Astrocyte (in vitro differentiated cells and primary cell): ENCODE results near the gene DUOX2. TPM values are rescaled to one million over a fixed set of nuclear protein-coding genes. Genes with fewer than 3 reads are reported as not detected.

Source experiments
- DNase-seq: peaks from one replicate; pipeline ENCODE4 v3.0.0-alpha.2; 2010; ENCODE audit warnings: low read depth
- FAIRE-seq: peaks from 2 replicates; lab custom pipeline; 2011; peaks lifted over from hg19 to GRCh38; lab: Jason Lieb, UNC
- H2AFZ ChIP-seq: 2 replicates; pipeline ENCODE4 v1.6.0; 2012; ENCODE audit warnings: low read depth, low read length, inconsistent platforms
- H3K27ac ChIP-seq: 2 replicates; pipeline ENCODE4 v1.5.1; 2011; ENCODE audit warnings: low read depth, low read length, inconsistent platforms
- H3K27me3 ChIP-seq: 2 replicates; pipeline ENCODE4 v1.6.0; 2011; ENCODE audit warnings: low read length, inconsistent platforms; ENCODE audit not compliant: insufficient read depth
- H3K36me3 ChIP-seq: 2 replicates; pipeline ENCODE4 v1.5.1; 2011; ENCODE audit warnings: low read length, inconsistent platforms; ENCODE audit not compliant: insufficient read depth
- H3K4me1 ChIP-seq: 2 replicates; pipeline ENCODE4 v1.5.1; 2011; ENCODE audit warnings: low read length, inconsistent platforms; ENCODE audit not compliant: insufficient read depth
- H3K4me2 ChIP-seq: 2 replicates; pipeline ENCODE4 v1.6.0; 2012; ENCODE audit warnings: low read length, inconsistent platforms
- H3K4me3 ChIP-seq: 2 replicates; pipeline ENCODE4 v1.5.1; 2011; ENCODE audit warnings: low read depth, mild to moderate bottlenecking, low read length, inconsistent platforms; ENCODE audit not compliant: insufficient read depth
- H3K79me2 ChIP-seq: 2 replicates; pipeline ENCODE4 v1.6.0; 2012; ENCODE audit warnings: mild to moderate bottlenecking, low read length, inconsistent platforms; ENCODE audit not compliant: insufficient read depth
- H3K9ac ChIP-seq: 2 replicates; pipeline ENCODE4 v1.6.0; 2012; ENCODE audit warnings: mild to moderate bottlenecking, low read length, inconsistent platforms
- H3K9me3 ChIP-seq: 2 replicates; pipeline ENCODE4 v1.5.1; 2012; ENCODE audit warnings: low read depth, mild to moderate bottlenecking, low read length, inconsistent platforms; ENCODE audit not compliant: insufficient read depth
- H4K20me1 ChIP-seq: 2 replicates; pipeline ENCODE4 v1.6.0; 2012; ENCODE audit warnings: low read length, inconsistent platforms; ENCODE audit not compliant: insufficient read depth
- H3K27ac Mint-ChIP-seq: one replicate; pipeline ENCODE4 v1.8.0; 2021; ENCODE audit warnings: mild to moderate bottlenecking, mixed read lengths; ENCODE audit not compliant: unreplicated experiment
- H3K27me3 Mint-ChIP-seq: one replicate; pipeline ENCODE4 v1.8.0; 2021; ENCODE audit warnings: low read depth, mixed read lengths; ENCODE audit not compliant: unreplicated experiment
- H3K36me3 Mint-ChIP-seq: one replicate; pipeline ENCODE4 v1.8.0; 2021; ENCODE audit warnings: low read depth, mixed read lengths; ENCODE audit not compliant: unreplicated experiment
- H3K4me1 Mint-ChIP-seq: one replicate; pipeline ENCODE4 v1.8.0; 2021; ENCODE audit warnings: low read depth, mixed read lengths; ENCODE audit not compliant: unreplicated experiment
- H3K4me3 Mint-ChIP-seq: one replicate; pipeline ENCODE4 v1.8.0; 2021; ENCODE audit warnings: mild to moderate bottlenecking, moderate library complexity, mixed read lengths; ENCODE audit not compliant: unreplicated experiment
- H3K9me3 Mint-ChIP-seq: one replicate; pipeline ENCODE4 v1.8.0; 2021; ENCODE audit warnings: mild to moderate bottlenecking, mixed read lengths; ENCODE audit not compliant: unreplicated experiment
- EZH2 ChIP-seq: IDR thresholded peaks from 2 replicates; pipeline ENCODE4 v1.6.1; 2012; ENCODE audit warnings: mild to moderate bottlenecking, low read length, inconsistent platforms; ENCODE audit not compliant: insufficient read depth
- total RNA-seq: library from RNA; stranded (reverse); gene quantifications from 2 replicates; pipeline ENCODE4 v1.2.1, GENCODE V29; 2021
- TF ChIP-seq, protein P1 (sequence below): IDR thresholded peaks from 2 replicates; pipeline ENCODE4 v1.5.1; 2011; ENCODE audit warnings: low read depth, mild to moderate bottlenecking, inconsistent platforms, low read length, moderate library complexity; ENCODE audit not compliant: insufficient read depth

DUOX2 gene
- total RNA-seq, 1 donor from 2014 or later = 0.14 TPM

DNA sequence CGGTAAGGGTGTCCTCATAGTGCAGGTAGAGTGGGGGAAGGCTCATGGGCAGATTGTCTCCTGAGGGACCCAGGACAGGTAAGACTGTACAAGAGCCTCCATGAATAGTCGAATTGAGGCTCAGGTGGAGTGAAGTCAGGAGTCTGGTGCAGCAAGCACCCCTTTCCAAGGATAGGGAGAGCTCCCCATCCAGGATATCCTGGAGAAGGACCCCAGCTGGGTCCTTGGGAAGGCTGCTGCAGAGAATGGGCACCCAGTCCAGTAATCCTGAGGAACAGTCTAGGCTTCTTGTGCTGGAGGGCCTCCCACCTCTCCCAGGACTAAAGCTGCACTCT lies 746 bp upstream of the DUOX2 start:
- FAIRE-seq (no peak), DNase-seq (no peak)
- Mint-ChIP-seq H3K27ac (no peak overlapping the region), H3K36me3 (no peaks in the 10 kb centered on the region), H3K4me3 (no peak overlapping the region), H3K4me1 (no peaks in the 10 kb centered on the region), H3K27me3 (peaks cover 79% of the 10 kb centered on the region), H3K9me3 (peaks cover 6% of the 10 kb centered on the region)
- H4K20me1 ChIP-seq = no peaks in the 10 kb centered on the region
- H3K4me2 ChIP-seq = peak overlapping the region; percentile 55
- no peak overlapping the region for H2AFZ ChIP-seq
- no peaks in the 10 kb centered on the region for H3K36me3 ChIP-seq
- H3K9me3 ChIP-seq = no peaks in the 10 kb centered on the region
- no peaks in the 10 kb centered on the region for H3K4me1 ChIP-seq
- TF ChIP-seq EZH2 = no peak
- TF ChIP-seq, protein P1, sequence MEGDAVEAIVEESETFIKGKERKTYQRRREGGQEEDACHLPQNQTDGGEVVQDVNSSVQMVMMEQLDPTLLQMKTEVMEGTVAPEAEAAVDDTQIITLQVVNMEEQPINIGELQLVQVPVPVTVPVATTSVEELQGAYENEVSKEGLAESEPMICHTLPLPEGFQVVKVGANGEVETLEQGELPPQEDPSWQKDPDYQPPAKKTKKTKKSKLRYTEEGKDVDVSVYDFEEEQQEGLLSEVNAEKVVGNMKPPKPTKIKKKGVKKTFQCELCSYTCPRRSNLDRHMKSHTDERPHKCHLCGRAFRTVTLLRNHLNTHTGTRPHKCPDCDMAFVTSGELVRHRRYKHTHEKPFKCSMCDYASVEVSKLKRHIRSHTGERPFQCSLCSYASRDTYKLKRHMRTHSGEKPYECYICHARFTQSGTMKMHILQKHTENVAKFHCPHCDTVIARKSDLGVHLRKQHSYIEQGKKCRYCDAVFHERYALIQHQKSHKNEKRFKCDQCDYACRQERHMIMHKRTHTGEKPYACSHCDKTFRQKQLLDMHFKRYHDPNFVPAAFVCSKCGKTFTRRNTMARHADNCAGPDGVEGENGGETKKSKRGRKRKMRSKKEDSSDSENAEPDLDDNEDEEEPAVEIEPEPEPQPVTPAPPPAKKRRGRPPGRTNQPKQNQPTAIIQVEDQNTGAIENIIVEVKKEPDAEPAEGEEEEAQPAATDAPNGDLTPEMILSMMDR = no peak
- H3K9ac ChIP-seq = no peak overlapping the region
- no peak overlapping the region for H3K27ac ChIP-seq
- H3K4me3 ChIP-seq = no peak overlapping the region
- H3K27me3 ChIP-seq = peaks cover 72% of the 10 kb centered on the region
- H3K79me2 ChIP-seq = no peaks in the 10 kb centered on the region

DNA sequence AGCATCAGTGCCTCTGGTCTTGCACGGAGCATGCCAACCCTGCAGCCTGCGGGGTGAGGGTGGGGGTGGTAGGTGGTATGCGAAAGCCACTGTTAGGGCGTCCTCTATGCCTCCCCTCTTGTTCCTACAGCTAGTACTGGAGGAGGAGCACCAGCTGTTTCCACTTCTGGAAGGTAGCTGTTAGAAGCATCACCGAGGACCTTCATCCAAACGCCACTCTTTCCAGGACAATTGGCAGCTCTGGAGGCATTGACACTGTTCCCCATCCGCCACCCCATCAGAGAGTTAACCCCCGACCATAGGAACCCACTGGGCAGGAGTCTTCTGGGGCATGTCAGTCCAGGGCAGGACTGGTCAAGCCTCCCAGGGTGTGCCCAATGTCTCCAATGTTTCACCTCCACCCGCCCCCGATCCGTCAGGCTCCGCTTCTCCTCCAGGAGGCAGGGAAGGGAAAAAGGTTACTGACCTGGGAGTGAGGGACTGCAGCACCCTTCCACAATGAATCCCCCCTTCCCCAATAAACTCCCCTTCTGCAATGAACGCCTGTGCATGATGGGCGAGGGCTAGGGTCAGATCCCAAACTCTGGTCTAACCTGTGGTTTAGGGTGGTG lies 487 bp downstream of the DUOX2 start:
- peaks cover 81% of the 10 kb centered on the region for H3K27me3 ChIP-seq
- Mint-ChIP-seq H3K36me3 (no peaks in the 10 kb centered on the region), H3K27me3 (peaks cover 85% of the 10 kb centered on the region), H3K27ac (no peak overlapping the region), H3K4me3 (no peak overlapping the region), H3K9me3 (peaks cover 6% of the 10 kb centered on the region), H3K4me1 (no peaks in the 10 kb centered on the region)
- TF ChIP-seq, protein P1 = no peak
- no peak for TF ChIP-seq EZH2
- no peak for FAIRE-seq
- no peak for DNase-seq
- H4K20me1 ChIP-seq = no peaks in the 10 kb centered on the region
- no peaks in the 10 kb centered on the region for H3K79me2 ChIP-seq
- H3K9me3 ChIP-seq = no peaks in the 10 kb centered on the region
- H3K4me3 ChIP-seq = no peak overlapping the region
- H2AFZ ChIP-seq = no peak overlapping the region
- H3K9ac ChIP-seq = no peak overlapping the region
- H3K36me3 ChIP-seq = no peaks in the 10 kb centered on the region
- no peak overlapping the region for H3K27ac ChIP-seq
- no peak overlapping the region for H3K4me2 ChIP-seq
- no peaks in the 10 kb centered on the region for H3K4me1 ChIP-seq

DNA sequence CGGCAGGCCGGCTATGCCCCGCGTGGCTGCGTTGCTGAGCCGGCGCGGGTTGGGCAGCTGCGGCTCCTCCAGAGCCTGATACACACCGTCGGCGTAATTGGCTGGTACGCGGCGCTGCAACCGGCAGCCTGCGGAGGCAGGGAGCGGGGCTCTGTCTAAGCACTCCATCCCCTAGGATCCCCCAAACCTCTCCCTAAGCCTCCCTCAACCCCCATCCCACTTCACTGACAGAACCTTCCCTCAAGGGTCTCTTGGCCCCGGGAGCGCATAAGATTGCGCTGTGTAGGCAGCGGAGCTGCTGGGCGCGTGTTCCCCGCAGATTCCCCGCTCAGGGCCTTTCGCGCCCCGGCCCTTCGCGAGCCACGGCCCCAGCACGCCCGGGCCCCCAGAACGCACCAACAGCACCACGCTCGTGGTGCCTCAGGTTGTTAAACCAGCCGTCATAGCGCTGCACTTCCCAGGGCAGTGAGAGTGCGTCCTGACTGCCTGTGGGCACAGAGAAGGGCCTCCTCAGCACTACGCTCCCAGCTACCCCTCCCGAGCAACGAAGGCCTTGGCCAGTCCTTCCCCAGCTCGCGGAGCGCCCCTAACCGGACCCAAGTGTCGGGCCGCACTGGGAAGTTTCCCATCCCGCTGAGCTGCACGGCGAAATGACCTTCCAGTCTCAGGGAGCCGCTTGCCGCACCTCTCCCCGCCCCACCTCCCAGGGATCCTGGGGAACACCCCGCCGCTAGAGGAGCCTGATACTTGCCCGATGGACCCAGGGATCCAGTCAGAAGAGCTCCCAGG lies 1.2 kb downstream of the DUOX2 start:
- no peak for DNase-seq
- Mint-ChIP-seq H3K4me1 (no peaks in the 10 kb centered on the region), H3K36me3 (no peaks in the 10 kb centered on the region), H3K27me3 (peaks cover 79% of the 10 kb centered on the region), H3K4me3 (no peak overlapping the region), H3K9me3 (peaks cover 6% of the 10 kb centered on the region), H3K27ac (peak overlapping the region; percentile 34)
- no peaks in the 10 kb centered on the region for H3K4me1 ChIP-seq
- no peaks in the 10 kb centered on the region for H3K36me3 ChIP-seq
- no peak overlapping the region for H3K4me3 ChIP-seq
- H3K79me2 ChIP-seq = no peaks in the 10 kb centered on the region
- H3K4me2 ChIP-seq = peak overlapping the region; percentile 48
- peak; percentile 58 for TF ChIP-seq EZH2
- TF ChIP-seq, protein P1 = no peak
- no peak overlapping the region for H3K27ac ChIP-seq
- peaks cover 80% of the 10 kb centered on the region for H3K27me3 ChIP-seq
- no peaks in the 10 kb centered on the region for H4K20me1 ChIP-seq
- peak overlapping the region; percentile 47 for H2AFZ ChIP-seq
- H3K9me3 ChIP-seq = no peaks in the 10 kb centered on the region
- H3K9ac ChIP-seq = no peak overlapping the region
- no peak for FAIRE-seq
